Smooth muscle cell (in vitro differentiated cells): ENCODE data around the gene FOXP4. TPM values are rescaled to one million over a fixed set of nuclear protein-coding genes. Genes with fewer than 3 reads are reported as not detected.
A peak's percentile ranks its signal among the peaks of the same experiment; 100 is the strongest.

Source experiments
- DNase-seq: peaks from one replicate; lab custom pipeline; 2025; ENCODE audit not compliant: unreplicated experiment; lab: John Stamatoyannopoulos, UW
- H2AFZ ChIP-seq: fragments of 200-600 bp; sonication (generic); 2 replicates; pipeline ENCODE4 v1.6.0; 2016; ENCODE audit warnings: antibody characterized with exemption, low read depth, mild to moderate bottlenecking
- H3F3A ChIP-seq: fragments of 200-600 bp; sonication (generic); 2 replicates; pipeline ENCODE4 v1.6.0; 2017; ENCODE audit warnings: antibody characterized with exemption, low read depth
- H3K27ac ChIP-seq: fragments of 200-600 bp; sonication (generic); 2 replicates; pipeline ENCODE4 v1.5.1; 2016; ENCODE audit warnings: low read depth, mild to moderate bottlenecking
- H3K27me3 ChIP-seq: fragments of 200-600 bp; sonication (generic); 2 replicates; pipeline ENCODE4 v1.6.1; 2016; ENCODE audit warnings: low read depth, mild to moderate bottlenecking
- H3K36me3 ChIP-seq: fragments of 200-600 bp; sonication (generic); 2 replicates; pipeline ENCODE4 v1.5.1; 2016; ENCODE audit warnings: low read depth
- H3K4me1 ChIP-seq: fragments of 200-600 bp; sonication (generic); 2 replicates; pipeline ENCODE4 v1.5.1; 2016; ENCODE audit warnings: low read depth
- H3K4me2 ChIP-seq: fragments of 200-600 bp; sonication (generic); 2 replicates; pipeline ENCODE4 v1.6.0; 2016; ENCODE audit warnings: mild to moderate bottlenecking
- H3K4me3 ChIP-seq: fragments of 200-600 bp; sonication (generic); 2 replicates; pipeline ENCODE4 v1.5.1; 2016; ENCODE audit warnings: mild to moderate bottlenecking
- H3K79me2 ChIP-seq: fragments of 200-600 bp; sonication (generic); 2 replicates; pipeline ENCODE4 v1.6.0; 2016; ENCODE audit warnings: low read depth, mild to moderate bottlenecking
- H3K9ac ChIP-seq: fragments of 200-600 bp; sonication (generic); 2 replicates; pipeline ENCODE4 v1.6.0; 2016; ENCODE audit warnings: low read depth
- H3K9me3 ChIP-seq: fragments of 200-600 bp; sonication (generic); replicated peaks from 2 replicates; pipeline ENCODE4 v1.5.1; 2016; ENCODE audit warnings: low read depth
- H4K20me1 ChIP-seq: fragments of 200-600 bp; sonication (generic); 2 replicates; pipeline ENCODE4 v1.6.0; 2016; ENCODE audit warnings: low read depth
- CTCF ChIP-seq: fragments of 200-600 bp; sonication (generic); IDR thresholded peaks from 2 replicates; pipeline ENCODE4 v1.5.1; 2017; ENCODE audit warnings: borderline replicate concordance, mild to moderate bottlenecking, antibody characterized with exemption; ENCODE audit not compliant: insufficient read depth, poor library complexity, severe bottlenecking
- WGBS: methylation state at CpG from one replicate; pipeline ENCODE4 v1.1.7; 2016; ENCODE audit warnings: low lambda C conversion rate; 5-methylcytosine and 5-hydroxymethylcytosine counted together
- polyA plus RNA-seq: library from polyadenylated mRNA; unstranded; fragments of >200 nt; fragmentation: Nextera tagmentation; extraction: Ambion mirVana; gene quantifications from 2 replicates; pipeline ENCODE4 v1.2.1, GENCODE V29; 2016
- total RNA-seq: library from RNA; depleted of rRNA; stranded (reverse); fragments of >200 nt; gene quantifications from 2 replicates; pipeline ENCODE4 v1.2.3, GENCODE V29; 2014

The FOXP4 gene
- total and polyA plus RNA-seq, 2 experiments from 2014 or later, result 5.3 to 31.9 TPM

GRCh38 chr6:41528409-41528963 is 17.7 kb upstream of the FOXP4 start:
- Histone ChIP-seq H3K4me2 (peak overlapping the region; percentile 79), H3K9me3 (no peaks in the 10 kb centered on the region), H3K79me2 (no peaks in the 10 kb centered on the region), H3K27me3 (peaks cover 22% of the 10 kb centered on the region), H3K4me1 (peaks cover 9% of the 10 kb centered on the region), H3K36me3 (no peaks in the 10 kb centered on the region), H3K9ac (no peak overlapping the region), H3K4me3 (no peak overlapping the region), H4K20me1 (no peaks in the 10 kb centered on the region), H2AFZ (no peak overlapping the region), H3F3A (no peaks in the 10 kb centered on the region), H3K27ac (no peak overlapping the region)
- DNase-seq, result no peak
- no peak for TF ChIP-seq CTCF
- WGBS, result 63% methylated on average over 11 of the region's 11 CpGs

GRCh38 chr6:41529049-41529448 is 17.1 kb upstream of the FOXP4 start:
- 82% methylated on average over 5 of the region's 5 CpGs for WGBS
- no peaks in the 10 kb centered on the region for H4K20me1 ChIP-seq
- H3K4me3 ChIP-seq, result no peak overlapping the region

GRCh38 chr6:41529970-41530369 is 16.2 kb upstream of the FOXP4 start:
- H3K9me3 ChIP-seq, result no peaks in the 10 kb centered on the region
- H2AFZ ChIP-seq, result no peak overlapping the region
- H3K4me3 ChIP-seq, result no peak overlapping the region
- no peak overlapping the region for H3K27ac ChIP-seq
- H3K4me1 ChIP-seq, result peaks cover 9% of the 10 kb centered on the region
- H4K20me1 ChIP-seq, result no peaks in the 10 kb centered on the region
- peaks cover 21% of the 10 kb centered on the region for H3K27me3 ChIP-seq
- no peak for TF ChIP-seq CTCF
- WGBS, result 87% methylated on average over 7 of the region's 7 CpGs
- H3K4me2 ChIP-seq, result no peak overlapping the region
- H3F3A ChIP-seq, result no peaks in the 10 kb centered on the region
- H3K36me3 ChIP-seq, result no peaks in the 10 kb centered on the region
- no peak overlapping the region for H3K9ac ChIP-seq
- H3K79me2 ChIP-seq, result no peaks in the 10 kb centered on the region
- DNase-seq, result no peak

More at GRCh38 chr6:41529049-41529448, 17.1 kb upstream of the FOXP4 start:
- Histone ChIP-seq H3K9ac (no peak overlapping the region), H3K27ac (no peak overlapping the region), H3F3A (no peaks in the 10 kb centered on the region), H3K4me2 (no peak overlapping the region), H3K4me1 (peaks cover 9% of the 10 kb centered on the region), H3K79me2 (no peaks in the 10 kb centered on the region), H3K27me3 (peaks cover 17% of the 10 kb centered on the region), H3K9me3 (no peaks in the 10 kb centered on the region), H2AFZ (no peak overlapping the region), H3K36me3 (no peaks in the 10 kb centered on the region)
- no peak for TF ChIP-seq CTCF
- no peak for DNase-seq

- peaks cover 22% of the 10 kb centered on the region for H3K27me3 ChIP-seq
- WGBS, result 86% methylated on average over 7 of the region's 7 CpGs
- peaks cover 9% of the 10 kb centered on the region for H3K4me1 ChIP-seq
- H3K4me3 ChIP-seq, result no peak overlapping the region
- H2AFZ ChIP-seq, result no peak overlapping the region
- H3K79me2 ChIP-seq, result no peaks in the 10 kb centered on the region
- no peak for DNase-seq
- H3F3A ChIP-seq, result no peaks in the 10 kb centered on the region
- H3K36me3 ChIP-seq, result no peaks in the 10 kb centered on the region
- no peaks in the 10 kb centered on the region for H3K9me3 ChIP-seq
- no peak for TF ChIP-seq CTCF
- H3K9ac ChIP-seq, result no peak overlapping the region
- no peak overlapping the region for H3K4me2 ChIP-seq
- H3K27ac ChIP-seq, result no peak overlapping the region
- H4K20me1 ChIP-seq, result no peaks in the 10 kb centered on the region
These were observed 15.7 kb upstream of the FOXP4 start for GRCh38 chr6:41530476-41530875.
